DND-41 (cell line): ENCODE measurements around the gene MRPL3.

Experiments used
- CTCF ChIP-seq: IDR thresholded peaks from 2 replicates; pipeline ENCODE4 v1.5.1; 2012; ENCODE audit warnings: borderline replicate concordance, low read length, moderate library complexity, mild to moderate bottlenecking; ENCODE audit not compliant: poor library complexity, severe bottlenecking; ENCODE audit errors: extremely low read depth
- EZH2 ChIP-seq: IDR thresholded peaks from 3 replicates; pipeline ENCODE4 v1.6.1; 2012; ENCODE audit warnings: borderline replicate concordance, low read depth, mild to moderate bottlenecking, moderate library complexity, low read length, inconsistent platforms; ENCODE audit not compliant: severe bottlenecking

- TF ChIP-seq CTCF (no peak), EZH2 (no peak)
These were observed 81.5 kb downstream of the MRPL3 start for GRCh38 chr3:131421301-131421700.
